ENCODE results near the gene YAE1.

Gene YAE1

DNA sequence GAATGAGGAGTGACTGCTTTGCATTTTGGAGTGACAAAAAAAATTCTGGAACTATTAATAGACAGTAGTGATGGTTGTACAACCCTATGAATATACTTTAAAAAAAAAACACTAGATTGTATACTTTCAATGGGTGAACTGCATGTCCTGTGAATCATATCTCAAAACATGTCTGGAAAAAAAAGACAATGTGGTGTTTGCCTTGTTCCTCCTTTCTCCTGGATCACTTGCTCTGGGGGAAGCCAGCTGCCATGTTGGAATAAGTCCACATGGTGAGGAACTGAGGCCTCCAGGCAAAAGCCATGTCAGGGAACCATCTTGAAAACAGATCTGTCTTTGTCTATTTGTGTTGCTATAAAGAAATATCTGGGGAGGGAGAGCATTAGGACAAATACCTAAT lies 39.5 kb upstream of the YAE1 start:
- no peak for ATAC-seq

DNA sequence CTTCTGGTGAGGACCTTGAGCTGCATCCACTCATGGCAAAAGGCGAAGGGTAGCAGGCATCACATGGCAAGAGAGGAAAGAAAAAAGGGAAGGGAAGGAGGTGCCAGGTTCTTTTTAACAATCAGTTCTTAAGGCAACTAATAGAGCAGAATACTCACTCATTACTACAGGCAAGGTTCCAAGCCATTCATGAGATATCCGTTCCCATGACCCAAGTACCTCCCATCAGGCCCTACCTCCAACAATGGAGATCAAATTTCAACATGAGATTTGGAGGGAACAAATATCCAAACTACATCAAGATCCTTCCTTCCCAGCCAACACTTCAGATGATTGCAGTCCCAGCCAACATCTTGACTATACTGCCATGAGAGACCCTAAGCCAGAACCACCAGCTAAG lies 38.9 kb upstream of the YAE1 start:
- ATAC-seq, result no peak
- TF ChIP-seq ZFP3 (CRISPR knock-in tag; IDR thresholded peaks at IDR 0.05), result no peak
- no peak for TF ChIP-seq ARNTL (CRISPR knock-in tag; IDR thresholded peaks at IDR 0.05; ENCODE audit: borderline replicate concordance, low read depth)
- no peak for TF ChIP-seq RARB (CRISPR knock-in tag; IDR thresholded peaks at IDR 0.05)
- TF ChIP-seq ZFP30 (CRISPR knock-in tag; IDR thresholded peaks at IDR 0.05), result no peak
- TF ChIP-seq TOX (CRISPR knock-in tag; IDR thresholded peaks at IDR 0.05; ENCODE audit: borderline replicate concordance), result no peak
- TF ChIP-seq CSDC2 (CRISPR knock-in tag; IDR thresholded peaks at IDR 0.05), result no peak
- TF ChIP-seq BACH2 (CRISPR knock-in tag; IDR thresholded peaks at IDR 0.05; ENCODE audit: borderline replicate concordance), result no peak
- no peak for TF ChIP-seq TCF4 (CRISPR knock-in tag; IDR thresholded peaks at IDR 0.05; ENCODE audit: borderline replicate concordance)
- TF ChIP-seq, protein P1, sequence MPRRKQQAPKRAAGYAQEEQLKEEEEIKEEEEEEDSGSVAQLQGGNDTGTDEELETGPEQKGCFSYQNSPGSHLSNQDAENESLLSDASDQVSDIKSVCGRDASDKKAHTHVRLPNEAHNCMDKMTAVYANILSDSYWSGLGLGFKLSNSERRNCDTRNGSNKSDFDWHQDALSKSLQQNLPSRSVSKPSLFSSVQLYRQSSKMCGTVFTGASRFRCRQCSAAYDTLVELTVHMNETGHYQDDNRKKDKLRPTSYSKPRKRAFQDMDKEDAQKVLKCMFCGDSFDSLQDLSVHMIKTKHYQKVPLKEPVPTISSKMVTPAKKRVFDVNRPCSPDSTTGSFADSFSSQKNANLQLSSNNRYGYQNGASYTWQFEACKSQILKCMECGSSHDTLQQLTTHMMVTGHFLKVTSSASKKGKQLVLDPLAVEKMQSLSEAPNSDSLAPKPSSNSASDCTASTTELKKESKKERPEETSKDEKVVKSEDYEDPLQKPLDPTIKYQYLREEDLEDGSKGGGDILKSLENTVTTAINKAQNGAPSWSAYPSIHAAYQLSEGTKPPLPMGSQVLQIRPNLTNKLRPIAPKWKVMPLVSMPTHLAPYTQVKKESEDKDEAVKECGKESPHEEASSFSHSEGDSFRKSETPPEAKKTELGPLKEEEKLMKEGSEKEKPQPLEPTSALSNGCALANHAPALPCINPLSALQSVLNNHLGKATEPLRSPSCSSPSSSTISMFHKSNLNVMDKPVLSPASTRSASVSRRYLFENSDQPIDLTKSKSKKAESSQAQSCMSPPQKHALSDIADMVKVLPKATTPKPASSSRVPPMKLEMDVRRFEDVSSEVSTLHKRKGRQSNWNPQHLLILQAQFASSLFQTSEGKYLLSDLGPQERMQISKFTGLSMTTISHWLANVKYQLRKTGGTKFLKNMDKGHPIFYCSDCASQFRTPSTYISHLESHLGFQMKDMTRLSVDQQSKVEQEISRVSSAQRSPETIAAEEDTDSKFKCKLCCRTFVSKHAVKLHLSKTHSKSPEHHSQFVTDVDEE (CRISPR knock-in tag; IDR thresholded peaks at IDR 0.05), result no peak
- TF ChIP-seq PPARA (CRISPR knock-in tag; IDR thresholded peaks at IDR 0.05; ENCODE audit: borderline replicate concordance), result no peak
- TF ChIP-seq SNAI2 (CRISPR knock-in tag; IDR thresholded peaks at IDR 0.05), result no peak
- no peak for TF ChIP-seq ZNF565 (CRISPR knock-in tag; conservative IDR thresholded peaks at IDR 0.05; ENCODE audit: low read depth)

More for the DNA sequence above, 39.5 kb upstream of the YAE1 start:
- no peak for TF ChIP-seq GLIS3 (CRISPR knock-in tag; IDR thresholded peaks at IDR 0.05)
- TF ChIP-seq ZNF70 (CRISPR knock-in tag; IDR thresholded peaks at IDR 0.05), result no peak
- no peak for TF ChIP-seq SNAI2 (CRISPR knock-in tag; IDR thresholded peaks at IDR 0.05)
- TF ChIP-seq CSDC2 (CRISPR knock-in tag; IDR thresholded peaks at IDR 0.05), result no peak
- TF ChIP-seq, protein P2, sequence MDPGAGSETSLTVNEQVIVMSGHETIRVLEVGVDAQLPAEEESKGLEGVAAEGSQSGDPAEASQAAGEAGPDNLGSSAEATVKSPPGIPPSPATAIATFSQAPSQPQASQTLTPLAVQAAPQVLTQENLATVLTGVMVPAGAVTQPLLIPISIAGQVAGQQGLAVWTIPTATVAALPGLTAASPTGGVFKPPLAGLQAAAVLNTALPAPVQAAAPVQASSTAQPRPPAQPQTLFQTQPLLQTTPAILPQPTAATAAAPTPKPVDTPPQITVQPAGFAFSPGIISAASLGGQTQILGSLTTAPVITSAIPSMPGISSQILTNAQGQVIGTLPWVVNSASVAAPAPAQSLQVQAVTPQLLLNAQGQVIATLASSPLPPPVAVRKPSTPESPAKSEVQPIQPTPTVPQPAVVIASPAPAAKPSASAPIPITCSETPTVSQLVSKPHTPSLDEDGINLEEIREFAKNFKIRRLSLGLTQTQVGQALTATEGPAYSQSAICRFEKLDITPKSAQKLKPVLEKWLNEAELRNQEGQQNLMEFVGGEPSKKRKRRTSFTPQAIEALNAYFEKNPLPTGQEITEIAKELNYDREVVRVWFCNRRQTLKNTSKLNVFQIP (CRISPR knock-in tag; IDR thresholded peaks at IDR 0.05; ENCODE audit: borderline replicate concordance, low read depth), result no peak
- TF ChIP-seq, protein P3, sequence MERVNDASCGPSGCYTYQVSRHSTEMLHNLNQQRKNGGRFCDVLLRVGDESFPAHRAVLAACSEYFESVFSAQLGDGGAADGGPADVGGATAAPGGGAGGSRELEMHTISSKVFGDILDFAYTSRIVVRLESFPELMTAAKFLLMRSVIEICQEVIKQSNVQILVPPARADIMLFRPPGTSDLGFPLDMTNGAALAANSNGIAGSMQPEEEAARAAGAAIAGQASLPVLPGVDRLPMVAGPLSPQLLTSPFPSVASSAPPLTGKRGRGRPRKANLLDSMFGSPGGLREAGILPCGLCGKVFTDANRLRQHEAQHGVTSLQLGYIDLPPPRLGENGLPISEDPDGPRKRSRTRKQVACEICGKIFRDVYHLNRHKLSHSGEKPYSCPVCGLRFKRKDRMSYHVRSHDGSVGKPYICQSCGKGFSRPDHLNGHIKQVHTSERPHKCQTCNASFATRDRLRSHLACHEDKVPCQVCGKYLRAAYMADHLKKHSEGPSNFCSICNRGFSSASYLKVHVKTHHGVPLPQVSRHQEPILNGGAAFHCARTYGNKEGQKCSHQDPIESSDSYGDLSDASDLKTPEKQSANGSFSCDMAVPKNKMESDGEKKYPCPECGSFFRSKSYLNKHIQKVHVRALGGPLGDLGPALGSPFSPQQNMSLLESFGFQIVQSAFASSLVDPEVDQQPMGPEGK (CRISPR knock-in tag; IDR thresholded peaks at IDR 0.05; ENCODE audit: borderline replicate concordance), result no peak
- no peak for TF ChIP-seq TCF4 (CRISPR knock-in tag; IDR thresholded peaks at IDR 0.05; ENCODE audit: borderline replicate concordance)
- no peak for TF ChIP-seq PPARA (CRISPR knock-in tag; IDR thresholded peaks at IDR 0.05; ENCODE audit: borderline replicate concordance)
- no peak for TF ChIP-seq TOX (CRISPR knock-in tag; IDR thresholded peaks at IDR 0.05; ENCODE audit: borderline replicate concordance)
- no peak for TF ChIP-seq ISL1 (CRISPR knock-in tag; IDR thresholded peaks at IDR 0.05)
- TF ChIP-seq ARNTL (CRISPR knock-in tag; IDR thresholded peaks at IDR 0.05; ENCODE audit: borderline replicate concordance, low read depth), result no peak
- no peak for TF ChIP-seq ZNF565 (CRISPR knock-in tag; conservative IDR thresholded peaks at IDR 0.05; ENCODE audit: low read depth)
- no peak for TF ChIP-seq ZFP3 (CRISPR knock-in tag; IDR thresholded peaks at IDR 0.05)
- TF ChIP-seq BACH2 (CRISPR knock-in tag; IDR thresholded peaks at IDR 0.05; ENCODE audit: borderline replicate concordance), result no peak

DNA sequence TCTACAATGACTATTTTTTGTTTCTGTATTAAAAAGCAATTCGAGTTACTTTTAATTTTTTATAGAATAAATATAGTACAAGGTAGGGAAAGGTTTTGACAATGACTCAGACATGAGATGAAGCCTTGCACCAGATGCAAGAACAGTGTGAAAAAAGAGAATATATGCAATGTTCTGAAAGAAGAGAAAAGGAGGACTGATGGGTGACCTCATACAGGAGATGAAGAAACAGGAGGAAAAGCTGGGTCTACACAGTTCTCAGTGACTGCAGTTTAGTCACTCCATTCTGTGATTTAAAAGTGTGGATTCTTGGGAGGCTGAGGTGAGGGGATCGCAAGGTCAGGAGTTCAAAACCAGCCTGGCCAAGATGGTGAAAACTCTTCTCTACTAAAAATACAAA lies 38.3 kb upstream of the YAE1 start:
- ATAC-seq, result no peak
- TF ChIP-seq ISL1 (CRISPR knock-in tag; IDR thresholded peaks at IDR 0.05) (no peak), RARB (CRISPR knock-in tag; IDR thresholded peaks at IDR 0.05) (no peak), TCF4 (CRISPR knock-in tag; IDR thresholded peaks at IDR 0.05; ENCODE audit: borderline replicate concordance) (no peak), OSR1 (CRISPR knock-in tag; IDR thresholded peaks at IDR 0.05) (no peak), ZNF565 (CRISPR knock-in tag; conservative IDR thresholded peaks at IDR 0.05; ENCODE audit: low read depth) (no peak), BACH2 (CRISPR knock-in tag; IDR thresholded peaks at IDR 0.05; ENCODE audit: borderline replicate concordance) (no peak)
- TF ChIP-seq, protein P4, sequence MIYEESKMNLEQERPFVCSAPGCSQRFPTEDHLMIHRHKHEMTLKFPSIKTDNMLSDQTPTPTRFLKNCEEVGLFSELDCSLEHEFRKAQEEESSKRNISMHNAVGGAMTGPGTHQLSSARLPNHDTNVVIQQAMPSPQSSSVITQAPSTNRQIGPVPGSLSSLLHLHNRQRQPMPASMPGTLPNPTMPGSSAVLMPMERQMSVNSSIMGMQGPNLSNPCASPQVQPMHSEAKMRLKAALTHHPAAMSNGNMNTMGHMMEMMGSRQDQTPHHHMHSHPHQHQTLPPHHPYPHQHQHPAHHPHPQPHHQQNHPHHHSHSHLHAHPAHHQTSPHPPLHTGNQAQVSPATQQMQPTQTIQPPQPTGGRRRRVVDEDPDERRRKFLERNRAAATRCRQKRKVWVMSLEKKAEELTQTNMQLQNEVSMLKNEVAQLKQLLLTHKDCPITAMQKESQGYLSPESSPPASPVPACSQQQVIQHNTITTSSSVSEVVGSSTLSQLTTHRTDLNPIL (CRISPR knock-in tag; IDR thresholded peaks at IDR 0.05; ENCODE audit: low read depth), result no peak
- TF ChIP-seq, protein P5, sequence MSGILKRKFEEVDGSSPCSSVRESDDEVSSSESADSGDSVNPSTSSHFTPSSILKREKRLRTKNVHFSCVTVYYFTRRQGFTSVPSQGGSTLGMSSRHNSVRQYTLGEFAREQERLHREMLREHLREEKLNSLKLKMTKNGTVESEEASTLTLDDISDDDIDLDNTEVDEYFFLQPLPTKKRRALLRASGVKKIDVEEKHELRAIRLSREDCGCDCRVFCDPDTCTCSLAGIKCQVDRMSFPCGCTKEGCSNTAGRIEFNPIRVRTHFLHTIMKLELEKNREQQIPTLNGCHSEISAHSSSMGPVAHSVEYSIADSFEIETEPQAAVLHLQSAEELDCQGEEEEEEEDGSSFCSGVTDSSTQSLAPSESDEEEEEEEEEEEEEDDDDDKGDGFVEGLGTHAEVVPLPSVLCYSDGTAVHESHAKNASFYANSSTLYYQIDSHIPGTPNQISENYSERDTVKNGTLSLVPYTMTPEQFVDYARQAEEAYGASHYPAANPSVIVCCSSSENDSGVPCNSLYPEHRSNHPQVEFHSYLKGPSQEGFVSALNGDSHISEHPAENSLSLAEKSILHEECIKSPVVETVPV (CRISPR knock-in tag; IDR thresholded peaks at IDR 0.05), result no peak

Measured in SK-N-SH treated with all-trans-retinoic acid at 6 μM for 48 hours (cell line).